ENCODE measurements around the gene NHSL2. TPM values are rescaled to one million over a fixed set of nuclear protein-coding genes. Genes with fewer than 3 reads are reported as not detected.
"Not testable (repeated sequence)": the region's sequence is repeated elsewhere in the genome, so short reads cannot be mapped to it uniquely, and the experiment has no call there.

Gene NHSL2
- total RNA-seq = under 1 TPM; 0.50 to 0.70 TPM

GRCh38 chrX:71910643-71910985 lies at the start of gene NHSL2:
Gene NHSL2, plus strand, starts transcription at chrX:71910845.
- no peak within 1 kb of the TSS for H3K27ac Mint-ChIP-seq
- ChIA-PET POLR2A (no interaction called here), CTCF (interaction anchor here (1.0 to 1.3 kb wide), 3 partner anchors 19 to 89 kb away, joined by 3 read pairs; no protein-coding TSS in a partner anchor)
- H3K4me3 Mint-ChIP-seq = peak within 1 kb of the TSS; percentile 40
- H3K4me1 Mint-ChIP-seq (ENCODE audit: low read depth) = no peaks in the 10 kb centered on the region
- ATAC-seq (peak; percentile 62), DNase-seq (no peak)
- H3K27me3 Mint-ChIP-seq (ENCODE audit: low read depth) = peaks cover 53% of the 10 kb centered on the region
- no peaks in the 10 kb centered on the region for H3K9me3 Mint-ChIP-seq (ENCODE audit: insufficient read depth)
- no peaks in the 10 kb centered on the region for H3K36me3 Mint-ChIP-seq (ENCODE audit: low read depth)

- Mint-ChIP-seq H3K4me1 (ENCODE audit: low read depth) (peaks cover 12% of the 10 kb centered on the region), H3K27ac (no peak overlapping the region), H3K36me3 (ENCODE audit: low read depth) (no peaks in the 10 kb centered on the region), H3K4me3 (no peak overlapping the region), H3K9me3 (ENCODE audit: insufficient read depth) (no peaks in the 10 kb centered on the region), H3K27me3 (ENCODE audit: low read depth) (peaks cover 23% of the 10 kb centered on the region)
- CTCF ChIA-PET = no interaction called here
- POLR2A ChIA-PET = no interaction called here
- DNase-seq (no peak), ATAC-seq (no peak)
Measured at GRCh38 chrX:71867680-71868079, 43.0 kb upstream of the NHSL2 start.

GRCh38 chrX:71869566-71869965 lies 41.1 kb upstream of the NHSL2 start:
- H3K27me3 Mint-ChIP-seq (ENCODE audit: low read depth) = peaks cover 13% of the 10 kb centered on the region
- DNase-seq; H3K9me3 Mint-ChIP-seq (ENCODE audit: insufficient read depth); H3K36me3 Mint-ChIP-seq (ENCODE audit: low read depth); H3K4me3 Mint-ChIP-seq; POLR2A ChIA-PET; ATAC-seq; H3K27ac Mint-ChIP-seq; CTCF ChIA-PET: not testable (repeated sequence)
- peaks cover 12% of the 10 kb centered on the region for H3K4me1 Mint-ChIP-seq (ENCODE audit: low read depth)

GRCh38 chrX:71870208-71871098 lies 40.2 kb upstream of the NHSL2 start:
- CTCF ChIA-PET = no interaction called here
- Mint-ChIP-seq H3K4me1 (ENCODE audit: low read depth) (peaks cover 12% of the 10 kb centered on the region), H3K27ac (no peak overlapping the region), H3K9me3 (ENCODE audit: insufficient read depth) (no peaks in the 10 kb centered on the region), H3K27me3 (ENCODE audit: low read depth) (peaks cover 6% of the 10 kb centered on the region), H3K4me3 (no peak overlapping the region), H3K36me3 (ENCODE audit: low read depth) (no peaks in the 10 kb centered on the region)
- no peak for ATAC-seq
- POLR2A ChIA-PET = no interaction called here
- no peak for DNase-seq

- no peak for ATAC-seq
- Mint-ChIP-seq H3K27me3 (ENCODE audit: low read depth) (peaks cover 6% of the 10 kb centered on the region), H3K9me3 (ENCODE audit: insufficient read depth) (no peaks in the 10 kb centered on the region), H3K36me3 (ENCODE audit: low read depth) (no peaks in the 10 kb centered on the region), H3K4me1 (ENCODE audit: low read depth) (peaks cover 12% of the 10 kb centered on the region), H3K27ac (no peak overlapping the region), H3K4me3 (no peak overlapping the region)
- CTCF ChIA-PET = no interaction called here
- no peak for DNase-seq
- POLR2A ChIA-PET = interaction anchor here (0.7 kb wide), 1 partner anchor 9 kb away, joined by 3 read pairs; no protein-coding TSS in a partner anchor
Measured at GRCh38 chrX:71871367-71871766, 39.3 kb upstream of the NHSL2 start.

- DNase-seq (no peak), ATAC-seq (no peak)
- peaks cover 12% of the 10 kb centered on the region for H3K4me1 Mint-ChIP-seq (ENCODE audit: low read depth)
- H3K36me3 Mint-ChIP-seq (ENCODE audit: low read depth) = no peaks in the 10 kb centered on the region
- no peak overlapping the region for H3K27ac Mint-ChIP-seq
- ChIA-PET CTCF (no interaction called here), POLR2A (no interaction called here)
- H3K27me3 Mint-ChIP-seq (ENCODE audit: low read depth) = peaks cover 6% of the 10 kb centered on the region
- no peaks in the 10 kb centered on the region for H3K9me3 Mint-ChIP-seq (ENCODE audit: insufficient read depth)
- H3K4me3 Mint-ChIP-seq = no peak overlapping the region
Measured at GRCh38 chrX:71872542-71873458, 37.8 kb upstream of the NHSL2 start.

- CTCF ChIA-PET = no interaction called here
- no peak overlapping the region for H3K4me3 Mint-ChIP-seq
- no peaks in the 10 kb centered on the region for H3K36me3 Mint-ChIP-seq (ENCODE audit: low read depth)
- H3K27me3 Mint-ChIP-seq (ENCODE audit: low read depth) = peaks cover 9% of the 10 kb centered on the region
- peaks cover 12% of the 10 kb centered on the region for H3K4me1 Mint-ChIP-seq (ENCODE audit: low read depth)
- ATAC-seq (no peak), DNase-seq (no peak)
- no peaks in the 10 kb centered on the region for H3K9me3 Mint-ChIP-seq (ENCODE audit: insufficient read depth)
- no peak overlapping the region for H3K27ac Mint-ChIP-seq
- POLR2A ChIA-PET = no interaction called here
Measured at GRCh38 chrX:71873459-71873833, 37.2 kb upstream of the NHSL2 start.

GRCh38 chrX:71876841-71877240 lies 33.8 kb upstream of the NHSL2 start:
- CTCF ChIA-PET; DNase-seq; H3K4me3 Mint-ChIP-seq; H3K27ac Mint-ChIP-seq; ATAC-seq; H3K9me3 Mint-ChIP-seq (ENCODE audit: insufficient read depth); H3K36me3 Mint-ChIP-seq (ENCODE audit: low read depth); H3K4me1 Mint-ChIP-seq (ENCODE audit: low read depth); POLR2A ChIA-PET: not testable (repeated sequence)
- peaks cover 14% of the 10 kb centered on the region for H3K27me3 Mint-ChIP-seq (ENCODE audit: low read depth)

- Mint-ChIP-seq H3K36me3 (ENCODE audit: low read depth) (no peaks in the 10 kb centered on the region), H3K4me1 (ENCODE audit: low read depth) (no peaks in the 10 kb centered on the region), H3K27ac (no peak overlapping the region), H3K9me3 (ENCODE audit: insufficient read depth) (no peaks in the 10 kb centered on the region), H3K4me3 (no peak overlapping the region), H3K27me3 (ENCODE audit: low read depth) (peaks cover 10% of the 10 kb centered on the region)
- ChIA-PET CTCF (no interaction called here), POLR2A (no interaction called here)
- ATAC-seq = no peak
- DNase-seq = no peak
Measured at GRCh38 chrX:71885099-71885498, 25.5 kb upstream of the NHSL2 start.

GRCh38 chrX:71895607-71896006 lies 15.0 kb upstream of the NHSL2 start:
- ChIA-PET CTCF (no interaction called here), POLR2A (no interaction called here)
- H3K27ac Mint-ChIP-seq = no peak overlapping the region
- peaks cover 13% of the 10 kb centered on the region for H3K27me3 Mint-ChIP-seq (ENCODE audit: low read depth)
- no peaks in the 10 kb centered on the region for H3K9me3 Mint-ChIP-seq (ENCODE audit: insufficient read depth)
- H3K4me1 Mint-ChIP-seq (ENCODE audit: low read depth) = no peaks in the 10 kb centered on the region
- H3K36me3 Mint-ChIP-seq (ENCODE audit: low read depth) = no peaks in the 10 kb centered on the region
- DNase-seq (no peak), ATAC-seq (no peak)
- H3K4me3 Mint-ChIP-seq = no peak overlapping the region

GRCh38 chrX:71906144-71906543 lies 4.5 kb upstream of the NHSL2 start:
- ATAC-seq (no peak), DNase-seq (no peak)
- Mint-ChIP-seq H3K4me1 (ENCODE audit: low read depth) (no peaks in the 10 kb centered on the region), H3K36me3 (ENCODE audit: low read depth) (no peaks in the 10 kb centered on the region), H3K27ac (no peak overlapping the region), H3K4me3 (no peak overlapping the region), H3K27me3 (ENCODE audit: low read depth) (peaks cover 26% of the 10 kb centered on the region), H3K9me3 (ENCODE audit: insufficient read depth) (no peaks in the 10 kb centered on the region)
- CTCF ChIA-PET = no interaction called here
- POLR2A ChIA-PET = no interaction called here

- DNase-seq = no peak
- ChIA-PET CTCF (no interaction called here), POLR2A (no interaction called here)
- no peak overlapping the region for H3K4me3 Mint-ChIP-seq
- H3K9me3 Mint-ChIP-seq (ENCODE audit: insufficient read depth) = no peaks in the 10 kb centered on the region
- H3K27me3 Mint-ChIP-seq (ENCODE audit: low read depth) = peaks cover 40% of the 10 kb centered on the region
- no peaks in the 10 kb centered on the region for H3K4me1 Mint-ChIP-seq (ENCODE audit: low read depth)
- no peak for ATAC-seq
- H3K27ac Mint-ChIP-seq = no peak overlapping the region
- no peaks in the 10 kb centered on the region for H3K36me3 Mint-ChIP-seq (ENCODE audit: low read depth)
Measured at GRCh38 chrX:71908387-71908786, 2.3 kb upstream of the NHSL2 start.

Data from activated CD8-positive, alpha-beta T cell treated with anti-CD3 and anti-CD28 coated beads, Interleukin-2, amount 10 ng/mL, durations not matched to agents 7 days and 5 days (primary cell).